Activated CD4-positive, alpha-beta T cell treated with anti-CD3 and anti-CD28 coated beads, Interleukin-2, Interleukin-4, amounts not matched to agents 100 ng/mL and 50 ng/mL, durations not matched to agents 16 hours and 8 hours (primary cell): ENCODE results near the gene ADAT1.
"Not testable (repeated sequence)": the region's sequence is repeated elsewhere in the genome, so short reads cannot be mapped to it uniquely, and the experiment has no call there.

ENCODE experiments used
- DNase-seq: peaks from one replicate; pipeline ENCODE4 v3.0.0-alpha.2; 2020; ENCODE audit warnings: low spot score

The ADAT1 gene

GRCh38 chr16:75620326-75621169, 2.5 kb downstream of the ADAT1 start:
- DNase-seq: peak; percentile 37

GRCh38 chr16:75618780-75619179, 4.3 kb downstream of the ADAT1 start:
- DNase-seq: no peak

- peak; percentile 17 for DNase-seq
Observed at GRCh38 chr16:75617121-75617520, 6.0 kb downstream of the ADAT1 start.

- peak; percentile 87 for DNase-seq
Observed at GRCh38 chr16:75616521-75617010, 6.5 kb downstream of the ADAT1 start.

GRCh38 chr16:75615619-75616018, 7.5 kb downstream of the ADAT1 start:
- no peak for DNase-seq

GRCh38 chr16:75614066-75614897, 8.8 kb downstream of the ADAT1 start:
- DNase-seq: no peak

GRCh38 chr16:75606507-75606906, 16.6 kb downstream of the ADAT1 start:
- no peak for DNase-seq

GRCh38 chr16:75603241-75603640, 19.8 kb downstream of the ADAT1 start:
- DNase-seq: no peak

- DNase-seq: no peak
Observed at GRCh38 chr16:75599452-75600277, 23.4 kb downstream of the ADAT1 start.

- DNase-seq: peak; percentile 56
Observed at GRCh38 chr16:75593825-75594820, 29.0 kb downstream of the ADAT1 start.

GRCh38 chr16:75593308-75593707, 29.8 kb downstream of the ADAT1 start:
- no peak for DNase-seq

- not testable (repeated sequence) for DNase-seq
Observed at GRCh38 chr16:75591927-75592326, 31.2 kb downstream of the ADAT1 start.

GRCh38 chr16:75590920-75591843, 31.9 kb downstream of the ADAT1 start:
- DNase-seq: no peak

GRCh38 chr16:75589306-75589705, 33.8 kb downstream of the ADAT1 start:
- DNase-seq: no peak

GRCh38 chr16:75588716-75589115, 34.4 kb downstream of the ADAT1 start:
- no peak for DNase-seq

- DNase-seq: no peak
Observed at GRCh38 chr16:75584108-75584507, 39.0 kb downstream of the ADAT1 start.

GRCh38 chr16:75579281-75579834, 43.7 kb downstream of the ADAT1 start:
- no peak for DNase-seq

- DNase-seq: no peak
Observed at GRCh38 chr16:75578725-75579124, 44.4 kb downstream of the ADAT1 start.

GRCh38 chr16:75578212-75578611, 44.9 kb downstream of the ADAT1 start:
- no peak for DNase-seq
